Lower leg skin (tissue), 4 donors: ENCODE results near the gene ERCC4. TPM values are rescaled to one million over a fixed set of nuclear protein-coding genes. Genes with fewer than 3 reads are reported as not detected.

Experiments
- DNase-seq, 2 donors: peaks; one replicate each; pipeline ENCODE4 v3.0.0-alpha.2; 2019; ENCODE audit warnings: low spot score in 2 of 2
- H3K4me3 ChIP-seq: fragments of 200-600 bp; sonication (generic); 2 replicates; pipeline ENCODE4 v1.5.1; 2017; ENCODE audit warnings: mild to moderate bottlenecking, low read depth; ENCODE audit not compliant: poor library complexity, severe bottlenecking
- POLR2A ChIP-seq, 2 donors: fragments of 450-650 bp; IDR thresholded peaks; one replicate each; pipeline ENCODE4 v1.6.1; 2016 to 2017; ENCODE audit warnings: antibody characterized with exemption in 2 of 2, mild to moderate bottlenecking in 1 of 2, moderate library complexity in 1 of 2
- WGBS, 2 donors: methylation state at CpG; one replicate each; pipeline ENCODE4 v1.1.5; 2018; 5-methylcytosine and 5-hydroxymethylcytosine counted together
- intact Hi-C: fragments of 100-400 bp; cut with DNase I; formaldehyde crosslinking; loops from one replicate; pipeline ENCODE4 v1.15.0; 2023; ENCODE audit warnings: low total_unique reads
- total RNA-seq, 4 donors: library from RNA; depleted of rRNA; stranded (reverse); fragments of >200 nt; gene quantifications; one replicate each; pipeline ENCODE4 v1.1.0, GENCODE V29; 2016
- TF ChIP-seq, protein P1 (sequence below), 3 donors: fragments of 450-650 bp; IDR thresholded peaks; one replicate each; pipeline ENCODE4 v1.5.1; 2016; ENCODE audit warnings: antibody characterized with exemption in 3 of 3, mild to moderate bottlenecking in 3 of 3, moderate library complexity in 2 of 3

ERCC4 gene
- total RNA-seq, 4 donors from 2014 or later = 4.0 to 11.6 (median 6.9) TPM

DNA sequence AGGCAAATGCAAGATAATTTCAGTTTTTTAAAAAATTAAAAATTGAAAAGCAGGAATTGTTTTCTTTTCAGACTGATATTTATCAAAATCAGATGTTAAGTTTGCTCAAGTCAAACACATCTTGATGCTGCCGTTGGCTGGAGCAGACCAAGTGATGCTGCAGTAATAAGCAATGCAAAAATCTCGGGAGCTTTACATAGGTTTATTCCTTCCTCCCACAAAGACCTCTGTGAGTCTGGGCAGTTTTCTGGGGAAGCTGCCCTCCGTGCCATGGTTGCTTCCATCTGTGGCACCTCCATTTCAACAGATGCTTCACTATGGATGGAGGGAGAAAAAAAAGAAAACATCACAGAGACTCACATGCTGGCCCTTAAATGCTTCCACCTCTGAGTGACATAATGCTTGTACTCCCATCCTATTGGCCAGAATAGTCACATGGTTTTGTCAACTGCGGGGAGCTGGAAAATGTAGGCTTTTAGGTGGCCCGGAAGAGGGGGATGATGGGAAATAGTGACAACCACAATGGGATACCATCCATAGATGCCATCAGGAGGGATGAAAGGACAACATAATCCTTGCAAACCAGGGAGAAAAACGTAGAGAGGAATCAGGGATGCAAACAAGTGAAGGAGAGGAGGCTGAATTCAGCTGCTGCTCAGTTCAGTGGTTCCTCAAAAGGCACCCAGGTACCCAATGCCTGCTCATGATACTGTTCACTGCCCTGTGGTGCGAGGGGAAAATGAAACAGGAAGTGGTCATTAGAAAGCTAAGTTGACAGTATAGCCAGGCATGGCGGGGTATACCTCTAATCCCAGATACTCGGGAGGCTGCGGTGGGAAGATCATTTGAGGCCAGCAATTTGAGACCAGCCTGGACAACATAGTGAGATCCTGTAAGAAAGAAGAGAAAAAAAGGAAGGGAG is 13.5 kb upstream of the ERCC4 start:
- DNase-seq = no peak
- H3K4me3 ChIP-seq = no peak overlapping the region
- TF ChIP-seq, protein P1, sequence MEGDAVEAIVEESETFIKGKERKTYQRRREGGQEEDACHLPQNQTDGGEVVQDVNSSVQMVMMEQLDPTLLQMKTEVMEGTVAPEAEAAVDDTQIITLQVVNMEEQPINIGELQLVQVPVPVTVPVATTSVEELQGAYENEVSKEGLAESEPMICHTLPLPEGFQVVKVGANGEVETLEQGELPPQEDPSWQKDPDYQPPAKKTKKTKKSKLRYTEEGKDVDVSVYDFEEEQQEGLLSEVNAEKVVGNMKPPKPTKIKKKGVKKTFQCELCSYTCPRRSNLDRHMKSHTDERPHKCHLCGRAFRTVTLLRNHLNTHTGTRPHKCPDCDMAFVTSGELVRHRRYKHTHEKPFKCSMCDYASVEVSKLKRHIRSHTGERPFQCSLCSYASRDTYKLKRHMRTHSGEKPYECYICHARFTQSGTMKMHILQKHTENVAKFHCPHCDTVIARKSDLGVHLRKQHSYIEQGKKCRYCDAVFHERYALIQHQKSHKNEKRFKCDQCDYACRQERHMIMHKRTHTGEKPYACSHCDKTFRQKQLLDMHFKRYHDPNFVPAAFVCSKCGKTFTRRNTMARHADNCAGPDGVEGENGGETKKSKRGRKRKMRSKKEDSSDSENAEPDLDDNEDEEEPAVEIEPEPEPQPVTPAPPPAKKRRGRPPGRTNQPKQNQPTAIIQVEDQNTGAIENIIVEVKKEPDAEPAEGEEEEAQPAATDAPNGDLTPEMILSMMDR (IDR thresholded peaks at IDR 0.05) = no peak
- TF ChIP-seq POLR2A (IDR thresholded peaks at IDR 0.05) = no peak
- intact Hi-C loops = no loop called here
- WGBS, 2 donors = 74 to 77% methylated on average over 10 of the region's 10 CpGs

DNA sequence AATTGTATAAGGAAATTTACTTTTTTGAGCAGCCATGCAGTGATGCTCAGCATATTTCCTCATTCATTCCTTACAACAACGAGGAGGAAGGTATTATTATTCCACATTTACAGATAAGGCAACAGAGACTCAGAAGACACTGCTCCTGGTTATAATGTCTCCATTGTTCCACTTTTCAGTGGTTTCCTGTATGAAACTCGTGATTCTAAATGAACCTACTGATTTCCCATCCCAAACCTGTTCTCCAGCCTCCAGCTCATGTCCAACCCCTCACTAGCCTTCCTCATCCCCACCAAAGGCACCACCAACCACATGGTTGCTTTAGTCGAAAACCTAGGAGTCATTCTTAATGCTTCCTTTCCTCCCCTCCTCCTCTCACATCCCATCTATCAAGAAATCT is 12.5 kb upstream of the ERCC4 start:
- H3K4me3 ChIP-seq = no peak overlapping the region
- 70 to 71% methylated on average over 3 of the region's 3 CpGs for WGBS, 2 donors
- TF ChIP-seq POLR2A (IDR thresholded peaks at IDR 0.05) = no peak
- TF ChIP-seq, protein P1 (IDR thresholded peaks at IDR 0.05) = no peak
- intact Hi-C loops = no loop called here
- DNase-seq = no peak

DNA sequence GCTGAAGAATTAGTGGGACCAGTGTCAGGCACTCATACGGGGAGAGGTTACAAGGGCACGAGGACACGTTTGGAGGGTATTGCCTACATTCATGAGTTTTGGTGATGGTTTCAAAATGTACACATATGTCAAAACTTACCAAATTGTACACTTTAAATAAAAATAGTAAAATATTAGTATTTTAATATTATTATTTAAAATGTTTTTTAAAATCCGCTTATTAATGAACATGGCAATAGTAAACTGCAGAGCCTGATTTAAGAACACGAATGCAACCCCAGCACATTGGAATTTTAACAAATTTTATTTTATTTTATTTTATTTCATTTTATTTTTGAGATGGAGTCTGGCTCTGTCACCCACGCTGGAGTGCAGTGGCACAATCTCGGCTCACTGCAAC is 10.9 kb upstream of the ERCC4 start:
- no peak overlapping the region for H3K4me3 ChIP-seq
- intact Hi-C loops = no loop called here
- TF ChIP-seq, protein P1 (IDR thresholded peaks at IDR 0.05) = no peak
- no peak for TF ChIP-seq POLR2A (IDR thresholded peaks at IDR 0.05)
- 87 to 90% methylated on average over 7 of the region's 7 CpGs for WGBS, 2 donors
- DNase-seq = no peak

DNA sequence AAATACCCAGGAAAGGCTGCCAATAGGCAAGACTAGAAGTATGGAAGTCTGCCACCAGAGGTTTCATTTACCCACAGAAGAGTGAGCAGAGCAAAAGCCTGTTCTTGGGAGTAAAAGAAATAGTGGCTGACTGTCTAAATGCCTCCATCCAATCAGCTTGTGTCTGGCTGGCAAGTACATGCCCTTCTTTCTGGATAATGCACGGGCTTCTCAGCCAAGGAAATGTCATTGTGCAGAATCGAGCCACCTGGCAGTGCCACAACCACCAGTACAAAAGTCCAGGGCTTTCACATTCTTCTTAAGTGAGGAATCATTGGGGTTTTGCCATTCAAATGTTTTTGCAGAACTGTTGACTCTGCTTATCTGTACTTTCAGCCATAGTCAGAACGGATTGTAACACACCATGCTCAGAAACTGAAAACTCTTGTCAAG is 10.1 kb upstream of the ERCC4 start:
- TF ChIP-seq, protein P1 (IDR thresholded peaks at IDR 0.05) = no peak
- TF ChIP-seq POLR2A (IDR thresholded peaks at IDR 0.05) = no peak
- no peak for DNase-seq
- intact Hi-C loops = no loop called here
- no peak overlapping the region for H3K4me3 ChIP-seq
- 17 to 20% methylated on average over 3 of the region's 3 CpGs for WGBS, 2 donors

DNA sequence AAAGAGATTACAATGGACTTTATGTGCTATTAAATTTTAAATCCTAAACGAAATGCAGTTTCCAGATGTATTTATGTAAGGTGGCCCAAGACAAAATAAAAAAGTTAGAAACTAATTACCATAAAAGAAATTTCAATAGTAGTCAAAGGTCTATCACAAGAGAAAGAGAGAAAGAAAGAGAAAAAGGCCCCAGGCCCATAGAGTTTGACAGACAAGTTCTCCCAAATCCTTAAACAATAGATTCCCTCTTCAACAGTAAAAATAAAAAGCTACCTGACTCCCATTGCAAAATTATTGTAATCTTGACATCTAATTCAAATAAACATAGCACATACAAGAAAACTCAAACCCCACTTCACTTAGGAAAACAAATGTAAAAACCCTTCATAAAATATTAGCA is 8.6 kb upstream of the ERCC4 start:
- DNase-seq = no peak
- intact Hi-C loops = no loop called here
- TF ChIP-seq, protein P1 (IDR thresholded peaks at IDR 0.05) = no peak
- no peak for TF ChIP-seq POLR2A (IDR thresholded peaks at IDR 0.05)
- H3K4me3 ChIP-seq = no peak overlapping the region
- 77 to 87% methylated on average over 1 of the region's 1 CpG for WGBS, 2 donors
